Neuronal stem cell (in vitro differentiated cells): ENCODE data around the gene SHKBP1.
A peak's percentile ranks its signal among the peaks of the same experiment; 100 is the strongest.

Experiments used
- DNase-seq: peaks from one replicate; pipeline ENCODE4 v3.0.0-alpha.2; 2013; ENCODE audit warnings: low spot score
- H2AFZ ChIP-seq: one replicate; pipeline ENCODE4 v1.6.1; 2013; ENCODE audit warnings: mild to moderate bottlenecking, low read length, inconsistent platforms
- H2AK5ac ChIP-seq: 2 replicates; pipeline ENCODE4 v1.6.1; 2013; ENCODE audit warnings: low read depth, mild to moderate bottlenecking, inconsistent platforms, low read length, moderate library complexity, mixed read lengths
- H2BK120ac ChIP-seq: 2 replicates; pipeline ENCODE4 v1.6.1; 2013; ENCODE audit warnings: low read depth, mild to moderate bottlenecking, inconsistent platforms, low read length, moderate library complexity, mixed read lengths
- H2BK12ac ChIP-seq: one replicate; pipeline ENCODE4 v1.6.1; 2013; ENCODE audit warnings: low read length, inconsistent platforms
- H2BK15ac ChIP-seq: 2 replicates; pipeline ENCODE4 v1.6.1; 2013; ENCODE audit warnings: mild to moderate bottlenecking, low read length, inconsistent platforms, mixed read lengths
- H2BK5ac ChIP-seq: one replicate; pipeline ENCODE4 v1.6.1; 2013; ENCODE audit warnings: inconsistent platforms, mild to moderate bottlenecking, low read length, moderate library complexity
- H3K14ac ChIP-seq: one replicate; pipeline ENCODE4 v1.6.1; 2013; ENCODE audit warnings: low read length, inconsistent platforms
- H3K18ac ChIP-seq: 2 replicates; pipeline ENCODE4 v1.6.1; 2013; ENCODE audit warnings: low read length, inconsistent platforms
- H3K23ac ChIP-seq: 2 replicates; pipeline ENCODE4 v1.6.1; 2013; ENCODE audit warnings: low read depth, mild to moderate bottlenecking, mixed read lengths, low read length, inconsistent platforms; ENCODE audit not compliant: poor library complexity
- H3K27ac ChIP-seq: replicated peaks from 3 replicates; pipeline ENCODE4 v1.5.1; 2013; ENCODE audit warnings: low read length, inconsistent platforms
- H3K27me3 ChIP-seq, 3 experiments: 2 replicates each; pipeline ENCODE4 v1.6.1; 2013; ENCODE audit warnings: low read length in 3 of 3, mild to moderate bottlenecking in 2 of 3, inconsistent platforms in 1 of 3, low read depth in 1 of 3, mixed read lengths in 1 of 3, moderate library complexity in 1 of 3; ENCODE audit not compliant: control insufficient read depth in 3 of 3, insufficient read depth in 3 of 3
- H3K36me3 ChIP-seq, 2 donors: replicated peaks in 1 of 2; 2 replicates each; pipeline ENCODE4 v1.6.1; 2013; ENCODE audit warnings: low read length in 2 of 2; ENCODE audit not compliant: control insufficient read depth in 2 of 2, insufficient read depth in 2 of 2
- H3K4ac ChIP-seq: 2 replicates; pipeline ENCODE4 v1.6.1; 2013; ENCODE audit warnings: inconsistent platforms, mild to moderate bottlenecking, low read length, moderate library complexity
- H3K4me1 ChIP-seq, 2 donors: 1 replicate in 1 of 2; 2 replicates in 1 of 2; pipeline ENCODE4 v1.6.1; 2013; ENCODE audit warnings: low read length in 2 of 2, low read depth in 1 of 2; ENCODE audit not compliant: control insufficient read depth in 2 of 2, insufficient read depth in 1 of 2
- H3K4me2 ChIP-seq: one replicate; pipeline ENCODE4 v1.6.1; 2013; ENCODE audit warnings: mild to moderate bottlenecking, low read length, inconsistent platforms; ENCODE audit not compliant: insufficient read depth, poor library complexity, severe bottlenecking
- H3K4me3 ChIP-seq, 2 donors: 2 replicates each; pipeline ENCODE4 v1.5.1; 2013; ENCODE audit warnings: low read length in 2 of 2, mild to moderate bottlenecking in 2 of 2, inconsistent platforms in 1 of 2, moderate library complexity in 1 of 2
- H3K79me1 ChIP-seq: one replicate; pipeline ENCODE4 v1.6.1; 2013; ENCODE audit warnings: low read depth, mild to moderate bottlenecking, inconsistent platforms, low read length, moderate library complexity
- H3K9ac ChIP-seq: one replicate; pipeline ENCODE4 v1.6.1; 2013; ENCODE audit warnings: mild to moderate bottlenecking, low read depth, low read length, inconsistent platforms; ENCODE audit not compliant: poor library complexity
- H3K9me3 ChIP-seq, 2 donors: replicated peaks in 1 of 2; 2 replicates each; pipeline versions ENCODE3 to v1.6.1; 2013; ENCODE audit warnings: low read length in 2 of 2, mild to moderate bottlenecking in 2 of 2, inconsistent platforms in 1 of 2, low read depth in 1 of 2, mixed read lengths in 1 of 2, moderate library complexity in 1 of 2; ENCODE audit not compliant: control insufficient read depth in 2 of 2, insufficient read depth in 1 of 2
- H4K8ac ChIP-seq: one replicate; pipeline ENCODE4 v1.6.1; 2013; ENCODE audit warnings: low read depth, mild to moderate bottlenecking, inconsistent platforms, low read length, moderate library complexity
- H4K91ac ChIP-seq: one replicate; pipeline ENCODE4 v1.6.1; 2013; ENCODE audit warnings: low read length, low read depth, mild to moderate bottlenecking, inconsistent platforms; ENCODE audit not compliant: poor library complexity
- WGBS, 2 donors: extraction: QIAGEN DNeasy Blood & Tissue Kit; methylation state at CpG; one replicate each; pipeline ENCODE4 v1.1.7; 2013; ENCODE audit warnings: missing lambda C conversion rate in 2 of 2, mixed read lengths in 1 of 2; ENCODE audit not compliant: insufficient read length in 2 of 2, insufficient replicate concordance in 1 of 2; ENCODE audit errors: extremely low coverage in 2 of 2; 5-methylcytosine and 5-hydroxymethylcytosine counted together

Gene SHKBP1

DNA sequence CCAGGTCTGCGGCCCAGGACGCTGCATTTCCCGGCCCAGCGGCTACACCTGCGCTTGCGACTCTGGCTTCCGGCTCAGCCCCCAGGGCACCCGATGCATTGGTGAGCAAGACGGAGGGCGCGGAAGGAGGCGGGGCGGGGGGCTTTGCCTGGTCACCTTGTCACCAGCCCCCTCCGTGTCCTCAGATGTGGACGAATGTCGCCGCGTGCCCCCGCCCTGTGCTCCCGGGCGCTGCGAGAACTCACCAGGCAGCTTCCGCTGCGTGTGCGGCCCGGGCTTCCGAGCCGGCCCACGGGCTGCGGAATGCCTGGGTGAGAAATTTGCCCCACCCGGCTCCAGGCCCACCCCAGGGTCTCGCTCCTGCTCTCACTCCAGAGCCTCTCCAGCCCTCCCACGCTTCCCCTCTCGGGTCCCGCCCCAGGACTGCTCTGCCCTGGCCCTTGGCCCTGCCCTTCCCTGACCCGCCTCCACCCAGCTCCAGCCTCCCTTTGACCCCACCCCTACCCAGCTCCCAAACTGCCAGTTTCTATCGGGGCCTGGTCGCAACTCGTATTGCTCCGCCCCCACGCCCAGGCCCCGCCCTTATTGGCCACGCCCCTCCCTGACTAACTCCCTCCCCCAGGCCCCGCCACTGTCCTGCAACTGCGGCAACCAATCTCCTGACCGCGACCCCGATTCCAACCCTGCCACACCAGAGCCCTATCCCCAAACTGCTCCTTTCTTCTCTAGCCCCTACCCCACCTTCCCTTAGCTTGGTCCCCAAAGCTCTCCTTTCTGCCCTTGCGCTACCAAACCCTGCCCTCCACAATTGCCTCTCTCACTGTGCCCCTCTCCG lies 33.1 kb downstream of the SHKBP1 start:
- Histone ChIP-seq H3K23ac (peak overlapping the region; percentile 74), H3K79me1 (peaks cover 4% of the 10 kb centered on the region), H3K4me3 (peak overlapping the region in 1 of 2 donors; percentile 73), H3K4me1 (peaks cover 0 to 26% of the 10 kb centered on the region in 2 donors), H3K27me3 (peaks cover 0 to 83% (median 4%) of the 10 kb centered on the region in 3 experiments), H2AFZ (no peak overlapping the region), H2BK15ac (peak overlapping the region; percentile 77), H2BK12ac (no peak overlapping the region), H2BK5ac (peak overlapping the region; percentile 32), H3K18ac (peak overlapping the region; percentile 81), H3K36me3 (peaks cover 0 to 86% of the 10 kb centered on the region in 2 donors), H3K4me2 (peak overlapping the region; percentile 82), H3K9me3 (no peaks in the 10 kb centered on the region), H3K9ac (peak overlapping the region; percentile 92), H3K14ac (no peak overlapping the region), H2BK120ac (no peak overlapping the region), H4K91ac (no peak overlapping the region), H4K8ac (peak overlapping the region; percentile 1), H3K4ac (no peak overlapping the region), H2AK5ac (peak overlapping the region; percentile 81), H3K27ac (no peak overlapping the region)
- no CpG with 5 or more reads among the region's 50 CpGs for WGBS, 2 donors
- DNase-seq, result peak; percentile 80

DNA sequence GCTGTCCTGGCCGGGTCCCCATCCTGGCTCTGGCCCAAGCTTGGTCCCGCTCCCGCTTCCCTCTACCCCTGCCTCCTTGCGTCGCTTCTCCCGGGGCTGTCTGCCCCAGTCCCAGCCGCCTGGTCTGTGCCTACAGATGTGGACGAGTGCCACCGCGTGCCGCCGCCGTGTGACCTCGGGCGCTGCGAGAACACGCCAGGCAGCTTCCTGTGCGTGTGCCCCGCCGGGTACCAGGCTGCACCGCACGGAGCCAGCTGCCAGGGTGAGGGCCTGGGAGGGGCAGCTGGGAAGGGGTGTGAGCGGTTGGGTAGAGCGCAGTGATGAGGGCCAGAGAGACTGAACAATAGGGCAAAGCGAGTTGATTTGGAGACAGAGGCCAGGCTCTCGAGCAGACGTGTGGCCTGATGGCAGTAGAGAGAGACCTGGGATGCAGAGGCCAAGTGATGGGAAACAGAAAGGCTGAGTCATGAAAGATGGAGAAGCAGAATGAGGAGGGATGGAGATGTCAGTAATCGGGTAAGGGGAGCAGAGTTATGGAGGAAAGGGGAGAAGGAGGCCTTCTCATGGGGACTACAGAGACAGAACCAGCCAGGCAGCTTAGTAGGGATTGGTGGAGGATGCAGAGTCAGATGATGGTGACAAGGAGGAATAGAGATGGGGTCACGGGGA lies 33.9 kb downstream of the SHKBP1 start:
- Histone ChIP-seq H3K27ac (no peak overlapping the region), H3K4me2 (peak overlapping the region; percentile 43), H3K4ac (no peak overlapping the region), H2BK5ac (peak overlapping the region; percentile 32), H2AK5ac (peak overlapping the region; percentile 30), H3K79me1 (peaks cover 4% of the 10 kb centered on the region), H3K18ac (peak overlapping the region; percentile 81), H2BK120ac (no peak overlapping the region), H3K4me1 (peaks cover 0 to 20% of the 10 kb centered on the region in 2 donors), H2BK15ac (peak overlapping the region; percentile 3), H3K23ac (peak overlapping the region; percentile 81), H3K27me3 (peaks cover 0 to 76% (median 2%) of the 10 kb centered on the region in 3 experiments), H3K4me3 (peak overlapping the region in 1 of 2 donors; percentile 60), H2AFZ (no peak overlapping the region), H3K9ac (peak overlapping the region; percentile 86), H3K36me3 (peaks cover 0 to 85% of the 10 kb centered on the region in 2 donors), H4K91ac (peak overlapping the region; percentile 3), H4K8ac (peak overlapping the region; percentile 1), H3K9me3 (no peaks in the 10 kb centered on the region), H3K14ac (no peak overlapping the region), H2BK12ac (no peak overlapping the region)
- no peak for DNase-seq
- no CpG with 5 or more reads among the region's 29 CpGs for WGBS, 2 donors

GRCh38 chr19:40611096-40611495 lies 34.4 kb downstream of the SHKBP1 start:
- H3K9me3 ChIP-seq, result no peaks in the 10 kb centered on the region
- peaks cover 0 to 85% of the 10 kb centered on the region in 2 donors for H3K36me3 ChIP-seq
- no peak overlapping the region for H3K4ac ChIP-seq
- peaks cover 0 to 70% (median 2%) of the 10 kb centered on the region in 3 experiments for H3K27me3 ChIP-seq
- H2AFZ ChIP-seq, result no peak overlapping the region
- no peak overlapping the region for H3K4me3 ChIP-seq
- H4K8ac ChIP-seq, result no peak overlapping the region
- H3K4me2 ChIP-seq, result no peak overlapping the region
- peak overlapping the region; percentile 30 for H2AK5ac ChIP-seq
- no peak overlapping the region for H3K9ac ChIP-seq
- no peak overlapping the region for H3K18ac ChIP-seq
- H4K91ac ChIP-seq, result no peak overlapping the region
- H3K23ac ChIP-seq, result no peak overlapping the region
- peaks cover 4% of the 10 kb centered on the region for H3K79me1 ChIP-seq
- H2BK120ac ChIP-seq, result no peak overlapping the region
- H2BK15ac ChIP-seq, result no peak overlapping the region
- H2BK5ac ChIP-seq, result no peak overlapping the region
- H3K27ac ChIP-seq, result no peak overlapping the region
- H3K14ac ChIP-seq, result no peak overlapping the region
- H2BK12ac ChIP-seq, result no peak overlapping the region
- no peak for DNase-seq
- H3K4me1 ChIP-seq, result peaks cover 0 to 16% of the 10 kb centered on the region in 2 donors
- no CpG with 5 or more reads among the region's 15 CpGs for WGBS, 2 donors
